Neural progenitor cell (in vitro differentiated cells): ENCODE data around the gene CHADL.

Experiments used
- EZH2 ChIP-seq: fragments of 200-600 bp; sonication (generic); IDR thresholded peaks from 2 replicates; pipeline ENCODE4 v1.6.1; 2017; ENCODE audit warnings: antibody characterized with exemption, mild to moderate bottlenecking, moderate library complexity
- EZH2phosphoT487 ChIP-seq: fragments of 200-600 bp; sonication (generic); IDR thresholded peaks from 2 replicates; pipeline ENCODE4 v1.6.1; 2017; ENCODE audit warnings: antibody characterized with exemption

- TF ChIP-seq EZH2 (no peak), EZH2phosphoT487 (no peak)
Observed at GRCh38 chr22:41285441-41285819, 44.7 kb upstream of the CHADL start.
